Measurements from ENCODE around the gene ENPP7. TPM values are rescaled to one million over a fixed set of nuclear protein-coding genes. Genes with fewer than 3 reads are reported as not detected.
"Not testable (repeated sequence)": the region's sequence is repeated elsewhere in the genome, so short reads cannot be mapped to it uniquely, and the experiment has no call there.

ENPP7 gene
- total and polyA plus RNA-seq, 2 experiments from 2014 or later = not detected

DNA sequence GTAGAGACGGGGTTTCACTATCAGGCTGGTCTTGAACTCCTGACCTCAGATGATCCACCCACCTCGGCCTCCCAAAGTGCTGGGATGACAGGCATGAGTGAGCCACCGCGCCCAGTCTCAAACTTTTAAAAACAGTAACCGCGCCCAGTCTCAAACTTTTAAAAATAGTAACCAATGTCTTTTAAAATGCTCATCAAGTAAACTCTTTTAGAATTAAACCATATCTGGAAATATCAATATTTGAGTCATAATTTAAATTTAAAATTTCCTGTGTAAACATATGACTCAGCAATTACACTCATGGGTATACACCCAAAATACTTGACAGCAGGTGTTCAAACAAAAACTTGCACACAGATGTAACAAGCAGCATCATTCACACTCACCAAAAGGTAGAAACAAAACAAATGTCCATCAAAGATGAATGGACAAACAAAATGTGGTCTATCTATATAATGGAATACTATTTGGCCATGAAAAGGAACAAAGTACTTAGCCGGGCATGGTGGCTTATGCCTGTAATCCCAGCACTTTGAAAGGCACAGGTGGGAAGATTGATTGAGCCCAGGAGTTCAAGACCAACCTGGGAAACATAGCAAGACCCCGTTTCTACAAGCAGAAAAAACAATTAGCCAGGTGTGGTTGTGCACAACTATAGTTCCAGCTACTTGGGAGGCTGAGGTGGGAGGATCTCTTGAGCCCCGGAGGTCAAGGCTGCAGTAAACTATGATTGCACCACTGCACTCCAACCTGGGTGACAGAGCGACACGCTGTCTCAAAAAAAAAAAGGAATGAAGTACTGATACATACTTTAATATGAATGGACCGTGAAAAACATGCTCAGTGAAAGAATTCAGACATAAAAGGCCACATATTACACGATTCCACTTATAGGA lies 20.2 kb downstream of the ENPP7 start:
- Histone ChIP-seq H2AFZ (no peak overlapping the region), H3K36me3 (ENCODE audit: low read depth) (no peaks in the 10 kb centered on the region), H3K4me2 (ENCODE audit: unreplicated experiment) (no peak overlapping the region), H4K20me1 (ENCODE audit: insufficient read depth) (no peaks in the 10 kb centered on the region), H3F3A (ENCODE audit: insufficient read depth) (peaks cover 4% of the 10 kb centered on the region; the same call in 1 of the 2 replicates), H3K9me2 (ENCODE audit: insufficient read depth) (no peaks in the 10 kb centered on the region), H3K9ac (no peak overlapping the region), H3K4me1 (ENCODE audit: insufficient read depth) (no peaks in the 10 kb centered on the region), H3K27ac (no peak overlapping the region), H3K27me3 (replicated peaks; ENCODE audit: insufficient read depth) (peaks cover 59% of the 10 kb centered on the region), H3K9me3 (ENCODE audit: low read depth) (no peaks in the 10 kb centered on the region), H3K4me3 (no peak overlapping the region), H3K79me2 (ENCODE audit: insufficient read depth) (no peaks in the 10 kb centered on the region)
- 83% methylated on average over 13 of the region's 13 CpGs for WGBS, 2 experiments (ENCODE audit: low coverage in 1 of 2, low lambda C conversion rate in 2 of 2, missing lambda C conversion rate in 2 of 2)
- DNase-seq = no peak
- in situ Hi-C loops (cut with MboI) = no loop called here
- TF ChIP-seq EZH2 (IDR thresholded peaks at IDR 0.05; ENCODE audit: insufficient read depth, poor library complexity, severe bottlenecking) = no peak

DNA sequence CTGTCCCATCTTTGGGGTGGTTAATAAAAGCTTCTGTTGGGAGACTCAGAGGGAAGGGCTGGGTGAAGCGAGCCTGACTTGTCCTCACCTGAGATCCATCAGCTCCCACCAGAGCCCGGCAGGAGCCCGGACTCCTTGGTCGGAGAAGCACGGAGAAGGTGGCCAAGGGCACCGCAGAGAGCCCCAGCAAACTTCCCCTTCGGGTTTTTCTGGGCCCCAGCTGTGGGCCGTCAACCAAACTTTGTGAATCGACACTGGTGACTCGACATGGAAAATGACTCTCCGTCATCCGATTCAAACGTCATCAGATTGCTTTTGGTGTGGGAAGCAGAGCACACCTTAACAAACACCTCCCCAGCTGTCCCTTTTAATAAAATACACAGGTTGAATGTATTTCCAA lies 21.4 kb downstream of the ENPP7 start:
- H3K27ac ChIP-seq = no peak overlapping the region
- no peak overlapping the region for H3K9ac ChIP-seq
- H4K20me1 ChIP-seq (ENCODE audit: insufficient read depth) = no peaks in the 10 kb centered on the region
- TF ChIP-seq EZH2phosphoT487 (IDR thresholded peaks at IDR 0.05; ENCODE audit: insufficient read depth, low read depth) = no peak
- no peak for TF ChIP-seq EZH2 (IDR thresholded peaks at IDR 0.05; ENCODE audit: insufficient read depth, poor library complexity, severe bottlenecking)
- H3K4me3 ChIP-seq = no peak overlapping the region
- DNase-seq = no peak
- H3K36me3 ChIP-seq (ENCODE audit: low read depth) = no peaks in the 10 kb centered on the region
- peaks cover 48% of the 10 kb centered on the region for H3K27me3 ChIP-seq (replicated peaks; ENCODE audit: insufficient read depth)
- H3K79me2 ChIP-seq (ENCODE audit: insufficient read depth) = no peaks in the 10 kb centered on the region
- H3K9me2 ChIP-seq (ENCODE audit: insufficient read depth) = no peaks in the 10 kb centered on the region
- H3K4me2 ChIP-seq (ENCODE audit: unreplicated experiment) = no peak overlapping the region
- H2AFZ ChIP-seq = no peak overlapping the region
- H3F3A ChIP-seq (ENCODE audit: insufficient read depth) = peaks cover 4% of the 10 kb centered on the region; the same call in 1 of the 2 replicates
- no peaks in the 10 kb centered on the region for H3K4me1 ChIP-seq (ENCODE audit: insufficient read depth)
- 45 to 46% methylated on average over 13 of the region's 13 CpGs for WGBS, 2 experiments (ENCODE audit: low coverage in 1 of 2, low lambda C conversion rate in 2 of 2, missing lambda C conversion rate in 2 of 2)
- in situ Hi-C loops (cut with MboI) = no loop called here
- no peaks in the 10 kb centered on the region for H3K9me3 ChIP-seq (ENCODE audit: low read depth)

DNA sequence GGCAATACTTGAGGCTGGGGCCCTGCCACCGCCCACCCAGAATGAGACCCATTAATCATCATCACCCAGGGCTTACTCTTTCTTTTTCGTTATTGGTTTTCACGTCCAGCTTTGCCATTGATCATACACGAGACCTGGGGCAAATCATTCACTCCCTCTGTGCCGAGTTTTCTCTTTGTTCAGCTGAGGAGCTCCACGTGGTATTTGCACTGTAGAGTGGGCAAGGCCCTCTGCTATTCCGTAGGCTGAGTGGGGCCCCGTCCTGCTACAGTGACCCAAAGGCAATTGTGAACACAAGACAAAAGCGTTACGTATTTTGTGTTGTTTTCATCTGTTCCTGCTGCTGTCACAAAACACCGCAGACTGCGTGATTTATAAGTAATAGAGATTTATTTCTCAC lies 23.6 kb downstream of the ENPP7 start:
- Histone ChIP-seq H4K20me1 (ENCODE audit: insufficient read depth) (no peaks in the 10 kb centered on the region), H3K9me3 (ENCODE audit: low read depth) (no peaks in the 10 kb centered on the region), H3K4me1 (ENCODE audit: insufficient read depth) (no peaks in the 10 kb centered on the region), H3K4me3 (no peak overlapping the region), H3K27me3 (replicated peaks; ENCODE audit: insufficient read depth) (peaks cover 32% of the 10 kb centered on the region), H3F3A (ENCODE audit: insufficient read depth) (peaks cover 4% of the 10 kb centered on the region; the same call in 1 of the 2 replicates), H3K27ac (no peak overlapping the region), H3K79me2 (ENCODE audit: insufficient read depth) (no peaks in the 10 kb centered on the region), H3K36me3 (ENCODE audit: low read depth) (no peaks in the 10 kb centered on the region), H3K9me2 (ENCODE audit: insufficient read depth) (no peaks in the 10 kb centered on the region), H3K9ac (no peak overlapping the region), H3K4me2 (ENCODE audit: unreplicated experiment) (no peak overlapping the region), H2AFZ (no peak overlapping the region)
- TF ChIP-seq EZH2 (IDR thresholded peaks at IDR 0.05; ENCODE audit: insufficient read depth, poor library complexity, severe bottlenecking) = no peak
- TF ChIP-seq EZH2phosphoT487 (IDR thresholded peaks at IDR 0.05; ENCODE audit: insufficient read depth, low read depth) = no peak
- in situ Hi-C loops (cut with MboI) = no loop called here
- WGBS, 2 experiments (ENCODE audit: low coverage in 1 of 2, low lambda C conversion rate in 2 of 2, missing lambda C conversion rate in 2 of 2) = 56 to 64% methylated on average over 12 of the region's 12 CpGs
- no peak for DNase-seq

DNA sequence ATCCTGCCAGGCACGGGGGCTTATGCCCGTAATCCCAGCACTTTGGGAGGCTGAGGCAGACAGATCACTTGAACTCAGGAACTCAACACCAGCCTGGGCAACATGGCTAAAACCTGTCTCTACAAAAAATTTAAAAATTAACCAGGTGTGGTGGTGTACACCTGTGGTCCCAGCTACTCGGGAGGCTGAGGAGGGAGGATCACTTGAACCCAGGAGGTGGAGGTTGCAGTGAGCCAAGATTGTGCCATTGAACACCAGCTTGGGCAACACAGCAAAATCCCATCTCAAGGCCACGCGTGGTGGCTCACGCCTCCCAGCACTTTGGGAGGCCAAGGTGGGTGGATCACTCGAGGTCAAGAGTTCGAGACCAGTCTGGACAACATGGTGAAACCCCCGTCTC lies 24.2 kb downstream of the ENPP7 start:
- H3K4me2 ChIP-seq (ENCODE audit: unreplicated experiment); DNase-seq; H3K4me1 ChIP-seq (ENCODE audit: insufficient read depth); H3K79me2 ChIP-seq (ENCODE audit: insufficient read depth); H3K9me2 ChIP-seq (ENCODE audit: insufficient read depth); H2AFZ ChIP-seq; H3K4me3 ChIP-seq; H3K36me3 ChIP-seq (ENCODE audit: low read depth); H3K9me3 ChIP-seq (ENCODE audit: low read depth); H3K27ac ChIP-seq; in situ Hi-C loops (cut with MboI); H3F3A ChIP-seq (ENCODE audit: insufficient read depth); H3K9ac ChIP-seq; H4K20me1 ChIP-seq (ENCODE audit: insufficient read depth): not testable (repeated sequence)
- WGBS, 2 experiments (ENCODE audit: low coverage in 1 of 2, low lambda C conversion rate in 2 of 2, missing lambda C conversion rate in 2 of 2) = 51 to 56% methylated on average over 9 of the region's 9 CpGs
- H3K27me3 ChIP-seq (replicated peaks; ENCODE audit: insufficient read depth) = peaks cover 32% of the 10 kb centered on the region
